ENCODE results near the gene SLC26A9.
"Not testable (repeated sequence)": the region's sequence is repeated elsewhere in the genome, so short reads cannot be mapped to it uniquely, and the experiment has no call there.

The SLC26A9 gene

GRCh38 chr1:205923651-205924459, 19.4 kb downstream of the SLC26A9 start:
- no peak for DNase-seq

GRCh38 chr1:205922806-205923205, 20.4 kb downstream of the SLC26A9 start:
- DNase-seq: no peak

GRCh38 chr1:205922314-205922713, 20.9 kb downstream of the SLC26A9 start:
- no peak for DNase-seq

- DNase-seq: no peak
These were observed 21.7 kb downstream of the SLC26A9 start for GRCh38 chr1:205921570-205921909.

GRCh38 chr1:205920861-205921569, 22.2 kb downstream of the SLC26A9 start:
- no peak for DNase-seq

GRCh38 chr1:205920159-205920558, 23.1 kb downstream of the SLC26A9 start:
- no peak for DNase-seq

- peak; percentile 71 for DNase-seq
These were observed 24.1 kb downstream of the SLC26A9 start for GRCh38 chr1:205918955-205919746.

GRCh38 chr1:205917466-205918238, 25.6 kb downstream of the SLC26A9 start:
- no peak for DNase-seq

GRCh38 chr1:205916541-205916940, 26.7 kb downstream of the SLC26A9 start:
- no peak for DNase-seq

- no peak for DNase-seq
These were observed 27.8 kb downstream of the SLC26A9 start for GRCh38 chr1:205915354-205915990.

- no peak for DNase-seq
These were observed 28.5 kb downstream of the SLC26A9 start for GRCh38 chr1:205914730-205915129.

- DNase-seq: no peak
These were observed 29.1 kb downstream of the SLC26A9 start for GRCh38 chr1:205914155-205914507.

GRCh38 chr1:205913451-205914154, 29.7 kb downstream of the SLC26A9 start:
- no peak for DNase-seq

GRCh38 chr1:205907794-205908193, 35.5 kb downstream of the SLC26A9 start:
- no peak for DNase-seq

- not testable (repeated sequence) for DNase-seq
These were observed 38.2 kb downstream of the SLC26A9 start for GRCh38 chr1:205905095-205905494.

- DNase-seq: no peak
These were observed 46.9 kb downstream of the SLC26A9 start for GRCh38 chr1:205896351-205896750.

GRCh38 chr1:205894119-205894518, 49.1 kb downstream of the SLC26A9 start:
- not testable (repeated sequence) for DNase-seq

GRCh38 chr1:205892175-205892574, 51.1 kb downstream of the SLC26A9 start:
- DNase-seq: not testable (repeated sequence)

- not testable (repeated sequence) for DNase-seq
These were observed 51.8 kb downstream of the SLC26A9 start for GRCh38 chr1:205891481-205891880.

GRCh38 chr1:205890631-205891030, 52.6 kb downstream of the SLC26A9 start:
- not testable (repeated sequence) for DNase-seq

- DNase-seq: not testable (repeated sequence)
These were observed 53.5 kb downstream of the SLC26A9 start for GRCh38 chr1:205889706-205890105.

GRCh38 chr1:205889006-205889405, 54.2 kb downstream of the SLC26A9 start:
- DNase-seq: not testable (repeated sequence)
